ENCODE measurements around the gene ANKZF1. TPM values are rescaled to one million over a fixed set of nuclear protein-coding genes. Genes with fewer than 3 reads are reported as not detected.

Gene ANKZF1
- total RNA-seq, 1 experiment from 2014 or later = 36.2 TPM

DNA sequence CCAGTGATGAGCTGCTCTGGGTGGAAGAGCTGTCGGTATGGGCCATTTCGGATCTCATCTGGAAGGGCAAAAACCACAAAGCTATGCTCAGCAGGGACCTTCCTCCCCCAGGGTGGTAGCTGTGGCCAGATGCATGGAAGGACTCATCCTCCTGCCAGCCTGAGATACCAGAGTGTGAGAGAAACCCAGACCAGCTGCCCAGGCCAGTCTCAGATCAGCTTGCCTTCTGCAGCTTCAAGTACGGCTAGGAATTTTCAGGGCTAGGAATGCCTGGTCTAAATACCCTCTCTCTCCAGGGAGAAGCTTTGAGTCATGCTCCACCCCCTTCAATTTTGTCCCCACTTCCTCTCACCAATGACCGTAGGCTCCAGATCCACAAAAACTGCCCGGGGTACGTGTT, 22.1 kb downstream of the ANKZF1 start:
- POLR2A ChIA-PET = no interaction called here
- intact Hi-C loops (cut with micrococcal nuclease; ENCODE audit: unreplicated experiment) = no loop called here
- Histone ChIP-seq H3K4me3 (ENCODE audit: low read depth in 2 of 2, low read length in 2 of 2) (no peak overlapping the region), H3K36me3 (ENCODE audit: control insufficient read depth, insufficient read depth, low read length) (no peaks in the 10 kb centered on the region; the same call in 1 of the 2 replicates), H3K9me3 (ENCODE audit: control insufficient read depth, insufficient read depth, low read depth, low read length) (no peaks in the 10 kb centered on the region), H3K27me3 (ENCODE audit: control insufficient read depth, insufficient read depth, low read length) (peaks cover 8% of the 10 kb centered on the region), H3K4me1 (ENCODE audit: control insufficient read depth, insufficient read depth, low read length) (peaks cover 37% of the 10 kb centered on the region), H3K27ac (ENCODE audit: low read length) (no peak overlapping the region)
- ATAC-seq (no peak), DNase-seq (ENCODE audit: low read depth, low spot score) (no peak)
- TF ChIP-seq, protein P1, sequence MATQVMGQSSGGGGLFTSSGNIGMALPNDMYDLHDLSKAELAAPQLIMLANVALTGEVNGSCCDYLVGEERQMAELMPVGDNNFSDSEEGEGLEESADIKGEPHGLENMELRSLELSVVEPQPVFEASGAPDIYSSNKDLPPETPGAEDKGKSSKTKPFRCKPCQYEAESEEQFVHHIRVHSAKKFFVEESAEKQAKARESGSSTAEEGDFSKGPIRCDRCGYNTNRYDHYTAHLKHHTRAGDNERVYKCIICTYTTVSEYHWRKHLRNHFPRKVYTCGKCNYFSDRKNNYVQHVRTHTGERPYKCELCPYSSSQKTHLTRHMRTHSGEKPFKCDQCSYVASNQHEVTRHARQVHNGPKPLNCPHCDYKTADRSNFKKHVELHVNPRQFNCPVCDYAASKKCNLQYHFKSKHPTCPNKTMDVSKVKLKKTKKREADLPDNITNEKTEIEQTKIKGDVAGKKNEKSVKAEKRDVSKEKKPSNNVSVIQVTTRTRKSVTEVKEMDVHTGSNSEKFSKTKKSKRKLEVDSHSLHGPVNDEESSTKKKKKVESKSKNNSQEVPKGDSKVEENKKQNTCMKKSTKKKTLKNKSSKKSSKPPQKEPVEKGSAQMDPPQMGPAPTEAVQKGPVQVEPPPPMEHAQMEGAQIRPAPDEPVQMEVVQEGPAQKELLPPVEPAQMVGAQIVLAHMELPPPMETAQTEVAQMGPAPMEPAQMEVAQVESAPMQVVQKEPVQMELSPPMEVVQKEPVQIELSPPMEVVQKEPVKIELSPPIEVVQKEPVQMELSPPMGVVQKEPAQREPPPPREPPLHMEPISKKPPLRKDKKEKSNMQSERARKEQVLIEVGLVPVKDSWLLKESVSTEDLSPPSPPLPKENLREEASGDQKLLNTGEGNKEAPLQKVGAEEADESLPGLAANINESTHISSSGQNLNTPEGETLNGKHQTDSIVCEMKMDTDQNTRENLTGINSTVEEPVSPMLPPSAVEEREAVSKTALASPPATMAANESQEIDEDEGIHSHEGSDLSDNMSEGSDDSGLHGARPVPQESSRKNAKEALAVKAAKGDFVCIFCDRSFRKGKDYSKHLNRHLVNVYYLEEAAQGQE (IDR thresholded peaks at IDR 0.05; ENCODE audit: insufficient read depth in 1 of 2, low read depth in 2 of 2, low read length in 1 of 2) = no peak
- TF ChIP-seq CTCF (IDR thresholded peaks at IDR 0.05) (no peak), TCF7L2 (IDR thresholded peaks at IDR 0.05; ENCODE audit: low read depth, low read length) (no peak), SIN3A (IDR thresholded peaks at IDR 0.05; ENCODE audit: borderline replicate concordance, insufficient read depth, low read depth, low read length) (no peak), POLR2AphosphoS5 (IDR thresholded peaks at IDR 0.05; ENCODE audit: low read depth, low read length) (no peak)
- no TSS peak for BruUV-seq (replicated peaks)
- CTCF ChIA-PET = interaction anchor here (0.6 kb wide), 1 partner anchor 136 kb away, joined by 3 read pairs; the partner anchor contains the start of gene DNPEP
- in situ Hi-C loops (cut with HindIII; ENCODE audit: low pct_unique_long_range_greater_than_20kb, low sequenced_read_pairs) = no loop called here

DNA sequence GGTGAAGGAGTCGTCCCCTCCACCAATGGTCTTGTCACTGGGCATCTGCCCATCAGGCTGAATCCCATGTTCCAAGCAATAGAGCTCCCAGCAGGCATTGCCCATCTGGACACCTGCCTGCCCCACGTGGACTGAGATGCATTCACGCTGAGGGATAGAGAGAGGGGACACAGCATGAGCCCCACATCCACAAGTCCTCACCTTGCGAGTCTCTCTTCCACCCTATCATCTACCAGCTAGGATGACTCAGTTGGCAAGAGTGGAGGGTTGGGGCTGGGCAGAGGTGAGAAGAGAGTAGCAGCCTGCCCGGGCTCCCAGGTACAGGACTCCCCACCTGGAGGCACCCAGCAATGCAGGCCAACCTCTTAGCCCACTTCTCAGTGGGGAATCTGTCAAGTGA, 22.5 kb downstream of the ANKZF1 start:
- ChIA-PET CTCF (interaction anchor here (0.6 to 0.7 kb wide), 2 partner anchors 136 to 272 kb away, joined by 3 to 9 read pairs; partner anchors contain the start of gene DNPEP), POLR2A (no interaction called here)
- TF ChIP-seq POLR2AphosphoS5 (IDR thresholded peaks at IDR 0.05; ENCODE audit: low read depth, low read length) (no peak), SIN3A (IDR thresholded peaks at IDR 0.05; ENCODE audit: borderline replicate concordance, insufficient read depth, low read depth, low read length) (no peak), TCF7L2 (IDR thresholded peaks at IDR 0.05; ENCODE audit: low read depth, low read length) (no peak), CTCF (IDR thresholded peaks at IDR 0.05) (no peak)
- TF ChIP-seq, protein P1 (IDR thresholded peaks at IDR 0.05; ENCODE audit: insufficient read depth in 1 of 2, low read depth in 2 of 2, low read length in 1 of 2) = no peak
- no peaks in the 10 kb centered on the region; the same call in 1 of the 2 replicates for H3K36me3 ChIP-seq (ENCODE audit: control insufficient read depth, insufficient read depth, low read length)
- H3K4me3 ChIP-seq (ENCODE audit: low read depth in 2 of 2, low read length in 2 of 2) = no peak overlapping the region
- BruUV-seq (replicated peaks) = no TSS peak
- peaks cover 8% of the 10 kb centered on the region for H3K27me3 ChIP-seq (ENCODE audit: control insufficient read depth, insufficient read depth, low read length)
- no peaks in the 10 kb centered on the region for H3K9me3 ChIP-seq (ENCODE audit: control insufficient read depth, insufficient read depth, low read depth, low read length)
- H3K4me1 ChIP-seq (ENCODE audit: control insufficient read depth, insufficient read depth, low read length) = peaks cover 37% of the 10 kb centered on the region
- DNase-seq (ENCODE audit: low read depth, low spot score) = no peak
- intact Hi-C loops (cut with micrococcal nuclease; ENCODE audit: unreplicated experiment) (no loop called here), in situ Hi-C loops (cut with HindIII; ENCODE audit: low pct_unique_long_range_greater_than_20kb, low sequenced_read_pairs) (no loop called here)
- ATAC-seq = no peak
- no peak overlapping the region for H3K27ac ChIP-seq (ENCODE audit: low read length)
